ENCODE data around the gene IFRD1.
"Not testable (repeated sequence)": the region's sequence is repeated elsewhere in the genome, so short reads cannot be mapped to it uniquely, and the experiment has no call there.

Gene IFRD1

DNA sequence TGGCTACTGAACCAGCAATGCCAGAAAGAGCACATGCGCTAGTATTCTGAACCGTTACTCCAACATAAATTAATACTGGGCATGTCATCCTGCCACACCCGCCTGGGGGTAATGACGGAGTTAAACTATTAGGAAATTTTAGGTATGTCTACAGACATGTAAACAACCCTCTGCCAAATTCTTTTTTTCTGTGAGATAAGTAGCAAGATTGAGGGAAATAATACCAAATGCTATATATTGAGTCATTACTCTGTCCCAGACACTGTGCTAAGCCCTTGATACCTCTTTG, 37.9 kb downstream of the IFRD1 start:
- DNase-seq (ENCODE audit: low read depth), result no peak

DNA sequence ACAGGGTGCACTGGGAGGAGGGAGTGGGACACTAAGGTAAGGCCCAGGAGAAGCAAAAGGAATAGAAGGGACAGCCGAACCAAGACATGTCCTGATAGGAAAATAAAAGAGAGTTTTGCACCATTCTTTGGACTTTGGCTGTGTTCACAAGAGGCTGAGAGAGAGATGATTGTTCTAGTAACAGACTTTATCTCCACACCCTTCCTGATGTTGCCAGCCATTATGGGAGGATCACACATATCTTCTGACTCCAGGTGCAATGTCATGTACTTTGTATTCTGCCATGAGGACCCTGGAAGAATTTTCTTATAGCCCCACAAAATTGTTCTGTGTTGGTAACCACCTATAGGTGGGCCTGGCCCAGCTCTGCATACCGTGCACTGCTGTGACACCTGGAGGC, 41.9 kb downstream of the IFRD1 start:
- no peak for DNase-seq (ENCODE audit: low read depth)

DNA sequence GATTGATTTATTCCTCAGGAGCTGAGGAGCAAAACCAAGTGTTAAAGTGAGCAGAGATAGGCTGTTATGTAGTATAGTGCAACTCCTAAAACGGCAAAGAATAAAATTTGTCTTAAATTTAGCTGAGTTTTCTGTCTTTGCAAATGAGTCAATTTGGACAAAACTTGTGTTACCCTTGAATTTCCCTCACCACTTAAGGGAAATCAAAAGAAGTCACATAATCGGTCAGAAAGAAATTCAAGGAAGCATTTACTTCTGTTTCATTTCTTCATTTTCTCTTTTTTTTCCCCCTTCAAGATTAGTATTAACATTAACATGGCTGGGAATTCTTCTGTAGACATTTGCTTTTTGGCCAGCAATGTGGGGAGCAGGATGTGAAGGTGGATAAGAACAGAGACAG, 44.4 kb downstream of the IFRD1 start:
- no peak for DNase-seq (ENCODE audit: low read depth)

DNA sequence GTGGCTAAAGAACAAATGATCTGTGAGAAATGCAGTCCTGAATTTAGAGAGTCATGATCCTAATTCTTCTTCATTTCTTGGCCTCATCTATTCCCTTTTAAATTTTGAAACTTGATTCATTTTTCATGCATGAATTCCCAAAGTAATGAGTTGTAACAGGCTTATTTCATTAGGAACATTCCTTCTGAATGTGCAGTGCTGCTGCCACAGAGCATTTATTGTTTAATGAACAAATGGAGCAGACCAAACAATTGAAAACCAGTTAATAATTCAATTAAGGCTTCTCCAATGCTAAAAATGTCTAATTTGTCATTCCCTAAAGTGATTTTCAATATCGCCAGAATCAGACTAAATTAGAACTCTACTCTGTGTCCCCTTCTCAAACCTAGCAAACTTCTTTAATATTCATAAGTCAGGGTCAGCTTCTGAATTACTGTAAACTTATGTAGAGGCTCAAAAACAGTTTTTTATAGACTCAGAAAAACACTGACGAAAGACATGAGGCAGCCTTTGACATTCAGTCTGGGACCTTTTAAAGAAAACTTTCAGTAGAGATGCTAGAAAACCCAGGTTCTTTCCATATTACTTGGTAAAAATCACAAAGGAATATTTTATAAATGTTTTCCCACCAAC, 45.0 kb downstream of the IFRD1 start:
- DNase-seq (ENCODE audit: low read depth), result no peak

DNA sequence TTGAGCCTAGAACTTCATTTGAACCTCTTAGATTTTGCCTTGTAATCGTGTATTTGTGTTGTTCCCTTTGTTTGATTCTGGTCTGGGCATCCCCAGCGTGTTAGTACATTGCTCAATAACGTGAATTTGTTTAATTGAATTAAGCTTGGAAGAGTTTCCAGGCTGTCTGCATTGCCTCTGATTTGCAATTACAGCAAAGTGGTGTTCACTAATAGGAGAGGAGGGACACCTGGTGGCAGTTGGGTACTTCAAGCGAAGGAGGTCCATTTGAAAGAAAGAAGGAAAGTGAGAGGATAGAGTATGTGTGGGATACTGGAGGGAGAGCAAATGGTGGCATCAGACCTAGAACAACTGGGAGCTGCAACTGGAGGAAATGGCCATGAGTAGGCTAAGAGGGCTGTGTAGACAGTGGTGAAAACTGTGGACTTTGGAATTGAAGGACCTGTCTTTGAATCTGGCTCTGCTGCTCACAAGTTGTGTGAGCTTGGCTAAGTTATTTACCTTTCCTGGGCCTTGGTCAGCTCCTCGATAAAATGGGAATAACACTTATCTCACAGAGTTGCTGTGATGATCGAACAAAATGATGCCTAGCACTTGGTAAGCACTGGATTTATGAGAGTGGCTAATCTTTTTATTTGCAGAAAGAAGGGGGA, 45.7 kb downstream of the IFRD1 start:
- DNase-seq (ENCODE audit: low read depth), result peak; percentile 35

DNA sequence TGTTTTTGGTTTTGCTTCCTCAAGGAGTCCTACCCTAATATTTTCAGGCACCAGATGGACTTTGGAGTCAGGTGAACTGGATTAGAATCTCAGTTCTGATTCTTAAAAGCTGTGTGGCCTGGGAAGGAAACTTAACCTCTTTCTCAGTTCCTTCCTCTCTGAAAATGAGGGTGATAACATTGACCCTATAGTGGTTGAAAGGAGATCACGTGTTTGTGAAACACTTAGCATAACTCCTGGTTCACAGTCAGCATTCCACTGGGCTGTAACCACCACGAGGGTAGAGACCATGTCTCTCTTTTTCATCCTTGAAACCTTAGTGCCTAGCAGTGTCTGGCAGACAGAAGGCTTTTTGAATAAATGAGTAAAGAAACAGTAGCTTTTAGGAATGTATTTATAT, 47.2 kb downstream of the IFRD1 start:
- no peak for DNase-seq (ENCODE audit: low read depth)

DNA sequence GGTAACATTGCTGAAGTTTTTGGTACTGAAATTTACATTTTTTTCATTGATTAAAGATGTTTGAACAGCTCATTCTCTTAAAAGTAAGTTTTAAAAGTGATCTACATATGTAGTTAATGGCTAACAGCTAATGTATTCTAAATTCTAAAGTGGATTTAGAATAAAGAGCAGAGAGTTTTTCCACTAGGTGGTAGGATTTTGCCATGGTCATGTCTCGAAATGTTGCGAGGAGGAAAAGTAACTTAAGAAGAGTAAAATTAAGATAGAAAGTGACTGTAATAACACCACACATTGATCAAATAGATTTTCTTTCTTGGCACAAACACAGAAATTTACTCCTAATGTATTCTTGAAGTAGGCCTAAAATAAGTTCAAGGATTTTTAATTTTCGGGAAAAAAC, 50.4 kb downstream of the IFRD1 start:
- DNase-seq (ENCODE audit: low read depth), result no peak

DNA sequence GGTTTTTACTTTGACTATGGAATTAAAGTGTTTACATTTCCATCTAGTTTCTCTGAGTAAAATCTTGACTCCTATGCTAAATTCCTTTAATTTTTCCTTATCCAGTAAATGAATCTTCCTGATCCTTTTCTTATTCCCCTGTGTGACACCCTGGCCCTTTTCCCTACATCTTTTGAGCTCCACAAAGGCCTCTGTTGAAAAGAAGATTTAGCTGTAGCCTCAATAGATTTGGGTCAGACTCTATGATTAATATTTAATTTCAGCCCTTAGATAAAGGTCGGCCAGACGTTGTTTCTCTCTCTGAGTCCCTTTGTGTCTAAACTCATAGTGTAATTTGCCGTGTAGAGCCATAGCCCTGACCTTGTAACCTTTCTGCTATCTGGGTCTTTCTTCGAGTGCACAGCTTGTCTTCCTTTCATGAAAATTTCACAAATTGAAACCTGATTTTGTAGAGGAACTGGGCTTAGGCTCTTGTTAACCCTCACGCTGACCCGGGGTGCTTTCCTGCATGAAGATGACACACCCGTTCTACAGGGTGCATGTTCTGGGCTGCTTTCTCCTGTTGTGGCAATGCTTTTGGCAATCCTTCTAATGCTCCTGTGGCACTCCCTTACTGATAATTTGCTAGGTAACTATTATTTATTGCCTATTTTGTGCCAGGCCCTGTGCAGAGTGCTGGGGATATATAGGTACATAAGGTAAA, 51.7 kb downstream of the IFRD1 start:
- DNase-seq (ENCODE audit: low read depth), result no peak

DNA sequence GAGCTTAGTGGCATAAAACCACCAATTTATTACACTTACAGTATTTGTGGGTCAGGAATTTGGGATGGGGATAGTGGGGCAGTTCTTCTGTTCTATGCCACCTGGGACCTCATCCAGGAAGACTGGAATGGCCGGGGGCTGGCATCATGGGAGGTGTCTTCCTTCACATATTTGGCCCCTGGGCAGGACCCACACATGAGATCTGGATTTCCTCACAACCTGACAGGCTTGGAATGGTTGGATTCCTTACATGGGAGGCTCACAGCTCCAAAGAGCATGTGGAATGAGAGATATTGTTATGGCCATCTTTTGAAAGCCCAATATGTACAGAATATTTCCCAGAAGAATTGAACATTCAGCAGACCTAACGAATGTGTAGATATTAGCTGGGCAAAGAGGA, 52.4 kb downstream of the IFRD1 start:
- no peak for DNase-seq (ENCODE audit: low read depth)

DNA sequence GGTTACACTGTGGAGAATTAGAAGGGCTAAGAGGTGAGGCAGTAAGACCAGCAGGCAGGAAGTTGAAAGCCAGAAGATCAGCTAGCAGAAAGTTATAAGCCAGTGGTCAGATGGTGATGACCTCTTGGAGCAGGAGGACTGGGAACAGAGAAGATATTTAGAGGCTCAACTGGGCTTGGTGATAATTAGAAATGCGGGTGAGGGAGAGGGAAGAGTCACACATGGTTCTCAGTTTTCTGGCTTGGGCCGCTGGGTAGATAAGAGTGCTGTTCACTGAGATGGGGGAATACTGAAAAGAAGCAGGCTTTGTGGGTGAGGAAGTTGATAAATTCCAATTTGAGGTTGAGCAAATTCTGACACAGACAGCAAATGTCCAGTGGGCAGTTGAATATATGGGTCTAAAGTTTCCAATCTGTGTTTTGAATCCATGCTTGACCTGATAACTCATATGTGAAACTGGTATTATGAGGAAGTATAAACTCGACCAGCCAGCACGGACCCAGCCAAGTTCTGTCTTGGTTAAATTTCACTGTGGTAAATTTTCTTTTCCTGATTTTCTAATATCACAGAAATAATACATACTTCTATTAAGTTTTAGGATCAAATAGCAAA, 53.2 kb downstream of the IFRD1 start:
- DNase-seq (ENCODE audit: low read depth), result no peak

DNA sequence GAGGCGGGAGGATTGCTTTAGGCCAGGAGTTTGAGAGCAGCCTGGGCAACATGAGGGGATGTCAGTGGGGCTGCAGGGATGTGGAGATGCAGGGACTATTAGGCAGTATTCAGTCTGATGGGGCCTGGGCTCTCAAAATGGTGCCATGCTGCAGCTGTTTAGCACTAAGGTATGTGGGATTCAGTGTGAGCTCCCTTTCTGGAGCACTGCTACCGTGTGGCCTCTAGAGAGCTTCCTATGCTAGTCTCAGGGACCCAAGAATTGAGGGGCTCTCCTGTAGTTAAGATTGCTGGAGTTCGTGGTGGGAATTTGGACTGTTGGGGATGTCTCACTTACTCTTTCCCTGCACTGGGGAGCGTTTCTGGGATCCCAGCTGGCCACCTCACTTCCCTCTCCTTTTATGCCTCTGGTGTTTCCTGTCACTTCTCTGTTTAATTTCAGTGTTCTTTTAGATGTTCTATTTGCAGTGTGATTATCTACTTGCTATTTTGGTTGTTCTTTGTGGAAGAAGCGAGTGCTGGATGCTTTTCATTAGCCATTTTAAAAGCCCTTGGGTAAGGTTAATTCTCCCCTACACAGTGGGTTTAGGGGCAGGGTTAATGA, 53.9 kb downstream of the IFRD1 start:
- DNase-seq (ENCODE audit: low read depth), result no peak

DNA sequence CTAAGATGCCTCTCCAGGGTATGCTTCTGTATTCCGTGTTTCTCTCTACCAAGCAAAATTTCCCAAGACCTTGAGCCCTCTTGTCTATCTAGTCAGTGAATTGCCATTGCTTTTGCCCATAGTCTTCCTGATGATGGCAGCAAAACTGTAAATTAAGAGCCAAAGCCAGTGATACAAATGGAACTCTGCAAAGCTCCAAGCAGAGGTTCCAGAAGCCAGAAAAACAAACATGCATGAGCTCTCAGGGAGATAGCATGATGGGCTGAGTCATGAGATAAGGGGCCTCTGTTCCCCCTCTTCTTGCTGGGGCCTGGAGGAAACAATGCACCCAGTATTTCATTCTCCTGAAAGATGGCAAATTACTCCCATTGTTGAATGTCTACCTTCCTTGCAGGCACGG, 55.2 kb downstream of the IFRD1 start:
- DNase-seq (ENCODE audit: low read depth), result no peak

DNA sequence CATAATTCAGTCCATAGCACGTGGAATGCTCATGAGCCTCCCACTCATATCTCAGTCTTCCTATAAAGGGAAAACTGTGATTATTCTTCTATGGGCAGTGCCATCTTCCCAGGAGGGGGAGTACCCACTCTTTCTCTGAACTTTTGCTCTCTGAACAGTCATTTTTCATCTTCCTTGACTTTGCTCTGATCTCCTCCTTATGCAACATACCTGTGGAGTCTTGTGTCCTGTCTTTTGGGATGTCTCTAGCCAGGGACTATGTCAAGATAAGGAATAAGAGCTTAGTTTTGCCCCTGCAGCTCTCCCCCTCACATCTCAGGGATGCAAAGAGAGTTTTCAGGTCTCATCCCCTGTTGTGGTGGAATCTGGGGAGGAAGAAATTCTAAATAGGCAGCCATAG, 58.1 kb downstream of the IFRD1 start:
- no peak for DNase-seq (ENCODE audit: low read depth)

DNA sequence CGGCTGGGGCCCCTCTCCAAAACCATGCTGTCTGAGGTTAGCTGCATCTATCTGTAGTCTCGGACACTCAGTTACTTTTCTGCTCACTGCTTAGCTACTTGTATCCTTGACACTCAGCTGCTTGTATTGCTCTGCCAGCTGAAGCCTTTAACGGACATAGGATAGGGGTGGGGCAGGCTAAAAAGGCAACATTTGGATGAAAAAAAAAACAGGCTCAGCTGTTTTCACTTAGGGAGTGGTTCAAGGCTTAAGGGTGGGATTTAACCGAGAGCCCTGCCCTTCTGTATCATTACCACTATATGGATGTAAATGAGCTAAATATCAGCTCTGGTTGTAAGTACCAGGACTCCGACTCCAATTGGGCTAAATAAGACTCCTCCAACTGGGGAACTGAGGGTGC, 59.1 kb downstream of the IFRD1 start:
- no peak for DNase-seq (ENCODE audit: low read depth)

DNA sequence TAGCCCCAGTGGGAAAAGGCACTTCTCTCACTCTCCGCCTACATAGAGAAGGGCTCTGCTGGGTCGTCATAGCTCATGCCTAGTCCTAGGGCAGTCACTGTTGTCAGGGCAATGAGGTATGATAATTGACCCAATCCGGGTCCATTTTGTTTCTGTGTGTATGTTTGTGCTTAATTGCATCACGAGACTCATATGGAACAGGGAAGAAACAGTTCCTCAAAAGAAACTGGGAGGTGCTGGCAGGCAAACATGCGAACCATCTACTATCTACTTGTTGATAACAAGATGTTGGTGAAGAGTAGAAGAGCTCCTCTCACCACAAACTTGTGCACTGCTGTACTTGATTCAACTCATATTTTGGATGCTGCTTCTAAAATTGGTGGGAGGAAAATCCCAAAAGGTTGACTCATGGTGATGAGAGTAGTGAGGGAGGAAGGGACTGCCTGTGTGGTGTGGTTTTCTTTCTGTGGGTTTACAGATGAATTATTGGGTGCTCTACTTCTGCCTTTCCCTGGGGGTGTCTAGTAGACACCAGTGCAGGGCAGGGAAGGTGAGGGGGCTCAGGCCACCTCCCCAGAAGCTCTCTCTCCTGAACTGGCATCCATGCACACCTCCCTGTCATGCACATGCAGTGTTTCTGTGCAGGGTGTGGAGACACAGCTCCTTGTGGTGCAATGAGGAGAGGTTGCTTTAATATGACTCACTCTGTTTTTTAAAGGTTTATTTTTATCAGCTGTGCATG, 59.9 kb downstream of the IFRD1 start:
- peak; percentile 35 for DNase-seq (ENCODE audit: low read depth)

DNA sequence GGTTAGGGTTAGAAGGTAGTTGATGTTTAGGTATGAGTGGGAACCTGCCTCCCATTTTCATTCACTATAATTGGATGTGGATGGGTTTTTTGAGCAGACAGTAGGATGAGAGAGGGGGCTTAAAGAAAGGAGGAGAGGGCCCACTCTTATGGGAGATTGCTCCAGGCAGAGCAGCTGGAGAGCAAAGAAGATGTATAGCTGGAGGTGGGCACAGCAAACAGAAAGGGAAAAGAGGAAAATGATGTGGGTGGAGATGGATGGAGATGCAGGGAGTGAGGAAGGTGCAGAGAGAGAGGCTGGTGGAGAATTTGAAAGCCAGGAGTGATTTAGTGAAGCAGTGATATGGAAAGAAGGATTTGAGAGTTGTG, 60.5 kb downstream of the IFRD1 start:
- DNase-seq (ENCODE audit: low read depth), result no peak

DNA sequence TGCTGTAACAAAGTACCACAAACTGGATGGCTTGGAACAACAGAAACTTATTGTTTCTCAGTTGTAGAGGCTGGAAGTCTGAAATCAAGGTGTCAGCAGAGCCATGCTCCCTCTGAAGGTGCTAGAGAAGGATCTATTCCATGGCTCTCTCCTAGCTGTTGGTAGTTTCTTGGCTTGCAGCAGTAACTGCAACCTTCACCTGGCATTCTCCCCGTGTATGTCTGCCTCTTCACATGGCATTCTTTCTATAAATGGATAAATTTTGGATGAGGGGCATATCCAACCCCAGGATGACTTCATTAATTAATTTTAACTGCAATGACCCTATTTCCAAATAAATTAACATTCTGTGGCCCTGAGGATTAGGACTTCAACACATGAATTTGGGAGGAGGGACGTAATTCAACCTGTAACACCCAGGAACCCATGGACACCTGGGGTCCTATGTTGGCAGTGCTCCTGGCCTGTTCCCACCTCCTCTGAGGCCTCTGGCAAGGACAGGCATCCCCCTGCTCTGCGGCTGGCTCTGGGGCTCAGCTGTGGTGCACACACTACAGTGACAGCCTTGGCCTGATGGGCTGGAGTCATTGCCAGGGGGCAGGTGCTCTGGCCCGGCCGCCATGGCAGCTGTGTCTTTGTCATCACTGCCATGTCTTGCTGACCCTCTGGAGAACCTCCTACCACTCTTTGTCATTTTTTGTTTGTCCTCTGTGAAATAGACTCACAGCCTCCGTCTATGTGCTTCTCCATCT, 61.4 kb downstream of the IFRD1 start:
- DNase-seq (ENCODE audit: low read depth), result no peak

DNA sequence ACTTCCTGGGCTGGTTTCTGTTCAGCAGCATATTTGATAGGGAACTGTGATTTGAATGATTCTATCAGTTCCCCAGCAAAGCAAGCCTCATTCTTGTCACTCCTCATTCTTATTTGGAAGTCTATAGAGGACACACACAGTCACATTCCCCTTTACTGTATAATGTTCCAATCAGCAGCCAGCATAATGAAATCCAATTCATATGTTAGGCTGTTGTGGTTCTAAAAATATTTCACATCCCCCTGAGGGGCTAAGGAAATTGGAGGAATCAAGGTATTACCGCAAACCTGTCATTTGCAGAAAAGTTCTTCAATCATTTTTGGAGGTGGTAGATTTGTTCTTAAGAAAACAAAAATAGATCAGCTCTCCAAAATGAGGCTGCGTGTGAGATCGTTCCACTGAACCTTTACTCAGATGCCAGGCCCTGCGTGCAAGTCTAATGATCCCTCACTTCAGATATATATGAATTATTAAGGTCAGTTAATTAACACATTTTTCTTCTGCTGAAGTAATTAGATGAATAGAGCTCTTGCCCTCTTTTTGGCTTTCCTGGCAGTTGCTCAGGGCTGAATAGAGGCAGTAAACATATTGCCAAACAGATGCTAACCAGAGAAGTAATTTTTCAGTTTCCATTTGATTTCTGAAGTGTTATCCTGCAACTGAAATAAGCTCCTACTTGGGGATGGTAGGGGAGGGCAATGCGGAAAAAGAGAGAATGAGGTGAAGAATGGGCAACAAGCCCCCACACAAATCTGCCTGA, 62.4 kb downstream of the IFRD1 start:
- DNase-seq (ENCODE audit: low read depth), result no peak

DNA sequence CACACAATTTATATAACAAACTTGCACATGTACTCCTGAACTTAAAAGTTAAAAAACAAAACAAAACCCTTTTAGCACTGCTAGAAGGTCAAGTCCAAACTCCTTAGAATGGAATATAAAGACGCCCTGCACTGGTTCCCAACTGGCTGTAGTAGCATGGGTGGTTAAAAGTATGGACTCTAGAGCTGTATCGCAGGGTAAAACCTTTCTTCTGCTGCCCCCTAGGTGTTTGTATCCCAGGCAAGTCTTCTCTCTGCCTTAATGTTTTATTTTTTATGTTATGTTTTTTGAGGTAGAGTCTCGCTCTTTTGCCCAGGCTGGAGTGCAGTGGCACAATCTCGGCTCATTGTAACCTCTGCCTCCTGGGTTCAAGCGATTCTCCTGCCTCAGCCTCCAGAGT, 65.7 kb downstream of the IFRD1 start:
- no peak for DNase-seq (ENCODE audit: low read depth)

DNA sequence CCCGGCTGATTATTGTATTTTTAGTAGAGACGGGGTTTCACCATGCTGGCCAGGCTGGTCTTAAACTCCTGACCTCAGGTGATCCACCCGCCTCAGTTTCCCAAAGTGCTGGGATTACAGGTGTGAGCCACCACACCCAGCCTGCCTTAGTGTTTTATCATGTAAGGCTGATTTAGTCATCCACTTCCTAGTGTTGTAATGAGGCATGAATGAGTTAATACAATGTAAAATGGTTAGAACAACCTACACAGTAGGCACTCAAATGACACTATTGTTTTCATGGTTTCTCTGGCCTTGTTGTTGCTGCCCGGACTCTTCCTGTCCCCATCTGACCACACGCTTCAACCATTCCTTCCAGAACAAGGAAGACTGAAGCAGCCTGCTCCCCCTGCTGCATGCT, 66.2 kb downstream of the IFRD1 start:
- DNase-seq (ENCODE audit: low read depth), result not testable (repeated sequence)

DNA sequence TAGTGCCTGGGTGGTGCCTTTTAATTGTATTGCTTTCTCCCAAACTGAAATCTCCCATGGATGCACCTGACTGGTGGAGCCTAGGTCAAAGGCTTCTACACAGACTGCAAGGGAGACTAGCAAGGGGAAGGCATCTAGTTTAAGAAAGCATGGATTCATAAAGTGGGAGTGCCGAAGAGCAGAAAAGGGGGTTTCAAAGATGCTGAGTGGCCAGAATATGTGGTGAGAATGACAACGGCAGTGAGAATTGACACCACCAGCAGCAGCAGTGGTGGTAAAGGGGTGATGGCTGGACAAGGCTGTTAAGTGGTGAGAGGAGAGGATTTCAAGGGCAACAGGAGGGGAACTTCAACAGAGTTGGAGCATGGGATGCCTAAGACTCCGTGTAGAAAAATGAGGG, 67.2 kb downstream of the IFRD1 start:
- no peak for DNase-seq (ENCODE audit: low read depth)

Data from GM04504 (cell line).